ENCODE data around the gene TPGS1.

The TPGS1 gene

DNA sequence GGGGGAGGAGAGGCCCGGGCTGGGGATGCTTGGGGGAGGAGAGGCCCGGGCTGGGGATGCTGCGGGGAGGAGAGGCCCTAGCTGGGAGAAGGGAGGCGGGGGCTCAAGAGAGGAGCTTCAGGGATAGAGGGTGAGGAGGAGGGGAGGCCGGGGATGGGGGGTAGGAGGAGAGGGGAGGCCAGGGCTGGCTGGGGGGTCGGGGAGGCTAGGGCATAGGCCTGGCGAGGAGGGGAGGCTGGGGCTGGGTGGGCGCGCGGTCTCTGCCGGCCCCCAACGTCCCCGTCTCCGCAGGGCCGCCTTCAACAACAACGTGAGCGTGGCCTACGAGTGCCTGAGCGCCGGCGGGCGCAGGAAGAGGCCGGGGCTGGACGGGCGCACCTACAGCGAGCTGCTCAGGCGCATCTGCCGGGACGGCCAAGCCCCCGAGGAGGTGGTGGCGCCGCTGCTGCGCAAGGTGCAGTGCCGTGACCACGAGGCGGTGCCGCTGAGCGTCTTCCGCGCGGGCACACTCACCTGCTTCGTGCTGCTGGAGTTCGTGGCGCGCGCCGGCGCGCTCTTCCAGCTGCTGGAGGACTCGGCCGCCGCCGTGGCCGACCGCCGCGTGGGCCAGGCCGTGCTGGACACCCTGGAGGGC, 11.4 kb downstream of the TPGS1 start:
- DNase-seq (ENCODE audit: low read depth in 2 of 2): peak in 1 of 2 donors; percentile 44

DNA sequence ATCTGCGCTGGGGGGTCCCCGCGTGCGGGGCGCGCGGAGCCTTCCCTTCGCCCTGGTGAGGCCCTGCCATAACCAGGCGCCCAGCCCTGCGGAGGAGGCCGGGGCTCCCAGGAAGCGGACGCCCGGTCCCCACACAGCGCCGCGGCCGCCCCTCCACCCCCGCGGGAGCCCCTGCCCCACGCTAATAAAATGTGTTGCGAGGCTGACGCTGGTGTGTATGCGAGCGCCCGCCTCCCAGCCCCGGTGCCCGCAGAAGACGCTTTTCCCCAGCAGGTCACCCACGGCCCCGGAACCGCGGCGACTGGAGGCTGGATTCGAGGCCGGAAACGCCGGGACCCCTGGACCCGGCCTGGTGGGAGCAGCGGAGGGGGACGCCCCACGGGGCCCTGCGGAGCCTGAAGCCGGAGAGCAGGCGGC, 12.2 kb downstream of the TPGS1 start:
- DNase-seq (ENCODE audit: low read depth in 2 of 2): no peak

- no peak for DNase-seq (ENCODE audit: low read depth in 2 of 2)
Observed at GRCh38 chr19:522726-523125, 15.4 kb downstream of the TPGS1 start.

- DNase-seq (ENCODE audit: low read depth in 2 of 2): no peak
Observed at GRCh38 chr19:524062-524674, 16.9 kb downstream of the TPGS1 start.

GRCh38 chr19:525029-525428, 17.7 kb downstream of the TPGS1 start:
- no peak for DNase-seq (ENCODE audit: low read depth in 2 of 2)

DNA sequence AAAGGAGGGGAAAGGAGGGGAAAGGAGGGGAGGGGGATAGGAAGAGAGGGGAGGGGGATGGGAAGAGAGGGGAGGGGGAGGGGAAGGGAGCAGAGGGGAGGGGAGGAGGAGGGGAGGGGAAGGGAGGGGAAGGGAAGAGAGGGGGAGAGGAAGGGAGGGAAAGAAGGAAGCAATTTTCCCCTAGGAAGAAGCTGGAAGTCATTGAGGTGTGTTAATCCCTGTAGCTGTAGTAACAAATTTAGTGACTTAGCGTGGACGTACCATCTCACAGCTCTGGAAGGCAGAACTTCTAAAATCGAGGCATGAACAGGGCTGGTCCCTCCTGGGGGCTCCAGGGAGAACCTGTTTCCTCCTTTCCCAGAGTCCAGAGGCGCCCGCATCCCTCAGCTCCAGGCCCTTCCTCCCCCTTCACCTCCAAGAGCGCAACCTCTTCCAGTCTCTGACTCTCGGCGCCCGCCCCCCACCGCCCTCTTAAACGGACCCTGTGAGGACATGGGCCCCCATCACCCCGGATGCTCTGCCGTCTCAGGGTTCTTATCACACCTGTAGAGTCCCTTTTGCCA, 18.6 kb downstream of the TPGS1 start:
- DNase-seq (ENCODE audit: low read depth in 2 of 2): no peak

GRCh38 chr19:530134-531008, 23.1 kb downstream of the TPGS1 start:
- no peak for DNase-seq (ENCODE audit: low read depth in 2 of 2)

GRCh38 chr19:531009-531752, 23.9 kb downstream of the TPGS1 start:
- peak; percentile 74 to 75 for DNase-seq (ENCODE audit: low read depth in 2 of 2)

- DNase-seq (ENCODE audit: low read depth in 2 of 2): no peak
Observed at GRCh38 chr19:531753-532560, 24.7 kb downstream of the TPGS1 start, which contains the start of gene CDC34. Gene CDC34, plus strand, starts transcription at chr19:531760. Its CDS starts 172 bp downstream, at chr19:531932.

DNA sequence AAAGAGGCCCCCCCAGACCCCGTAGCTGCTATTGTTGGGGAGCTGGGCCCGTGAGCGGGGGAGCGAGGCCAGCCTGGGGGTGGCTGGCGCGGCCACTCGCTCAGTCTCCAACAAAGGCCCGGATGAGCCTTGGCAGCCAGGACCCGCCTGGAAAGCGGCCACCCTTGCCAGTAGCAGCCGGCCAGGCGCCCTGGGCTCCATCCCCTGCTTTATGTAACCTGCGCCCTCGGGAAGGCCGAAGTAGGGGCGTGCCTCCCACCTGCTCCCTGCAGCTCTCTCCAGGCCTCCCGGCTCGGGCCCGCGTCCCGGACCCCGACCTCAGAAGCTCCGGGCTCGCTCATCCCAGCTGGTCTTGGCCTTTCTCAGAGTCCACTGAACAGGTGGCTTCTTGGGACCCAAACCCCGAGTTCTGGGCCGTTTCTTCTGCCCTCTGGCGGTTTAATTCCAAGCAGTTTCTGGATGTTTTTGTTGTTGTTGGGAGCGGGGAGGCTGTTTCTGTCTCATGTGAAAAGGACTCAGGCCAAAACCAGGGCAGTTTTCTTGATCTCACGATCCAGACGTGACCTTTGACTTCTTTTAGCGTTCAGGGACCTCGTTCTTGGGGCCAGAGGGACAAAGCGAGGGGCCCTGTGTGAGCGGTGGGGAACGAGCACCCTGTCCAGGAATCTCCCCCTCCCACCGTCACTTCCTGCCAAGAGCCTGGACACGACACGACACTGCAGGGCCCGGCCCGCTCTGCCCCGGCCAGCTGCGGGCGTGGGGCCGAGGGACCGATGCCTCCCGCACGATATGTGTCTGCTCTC, 25.5 kb downstream of the TPGS1 start:
- DNase-seq (ENCODE audit: low read depth in 2 of 2): peak in 1 of 2 donors; percentile 24

DNA sequence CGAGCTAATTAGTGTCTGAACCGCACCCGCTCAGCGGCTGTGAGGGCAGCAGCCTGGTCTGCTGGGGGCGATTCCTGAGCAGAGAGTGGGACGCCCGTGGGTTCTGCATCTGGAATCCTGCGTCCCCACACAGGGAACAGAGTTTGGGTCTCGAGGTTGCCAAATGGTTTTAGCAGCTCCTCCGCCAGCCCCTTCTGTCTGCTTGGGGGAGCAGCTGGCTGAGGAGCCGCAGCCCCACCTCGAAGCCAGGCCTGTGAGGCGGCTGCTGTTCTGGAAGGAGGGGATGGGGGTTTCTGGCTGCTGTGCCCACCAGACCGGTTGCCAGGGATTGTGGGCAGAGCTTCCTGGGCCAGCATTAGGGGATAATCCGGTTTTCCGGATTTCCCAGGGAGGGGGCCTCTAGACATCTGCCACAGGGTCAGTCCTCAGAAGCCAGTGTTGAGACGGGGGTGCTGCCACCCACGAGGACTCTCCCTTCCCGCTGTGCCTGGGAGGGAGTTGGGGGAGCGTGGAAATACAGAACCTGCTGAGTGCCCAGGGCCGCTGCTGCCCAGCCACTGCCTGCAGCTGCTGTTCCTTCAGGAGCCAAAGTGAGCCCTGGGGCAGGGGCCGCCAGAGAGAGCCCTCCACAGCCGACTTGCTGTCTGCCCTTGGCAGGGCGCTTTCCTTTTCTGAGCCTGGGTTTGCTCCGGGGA, 26.2 kb downstream of the TPGS1 start:
- no peak for DNase-seq (ENCODE audit: low read depth in 2 of 2)

GRCh38 chr19:534088-534487, 26.8 kb downstream of the TPGS1 start:
- no peak for DNase-seq (ENCODE audit: low read depth in 2 of 2)

- DNase-seq (ENCODE audit: low read depth in 2 of 2): no peak
Observed at GRCh38 chr19:535017-535835, 27.9 kb downstream of the TPGS1 start.

DNA sequence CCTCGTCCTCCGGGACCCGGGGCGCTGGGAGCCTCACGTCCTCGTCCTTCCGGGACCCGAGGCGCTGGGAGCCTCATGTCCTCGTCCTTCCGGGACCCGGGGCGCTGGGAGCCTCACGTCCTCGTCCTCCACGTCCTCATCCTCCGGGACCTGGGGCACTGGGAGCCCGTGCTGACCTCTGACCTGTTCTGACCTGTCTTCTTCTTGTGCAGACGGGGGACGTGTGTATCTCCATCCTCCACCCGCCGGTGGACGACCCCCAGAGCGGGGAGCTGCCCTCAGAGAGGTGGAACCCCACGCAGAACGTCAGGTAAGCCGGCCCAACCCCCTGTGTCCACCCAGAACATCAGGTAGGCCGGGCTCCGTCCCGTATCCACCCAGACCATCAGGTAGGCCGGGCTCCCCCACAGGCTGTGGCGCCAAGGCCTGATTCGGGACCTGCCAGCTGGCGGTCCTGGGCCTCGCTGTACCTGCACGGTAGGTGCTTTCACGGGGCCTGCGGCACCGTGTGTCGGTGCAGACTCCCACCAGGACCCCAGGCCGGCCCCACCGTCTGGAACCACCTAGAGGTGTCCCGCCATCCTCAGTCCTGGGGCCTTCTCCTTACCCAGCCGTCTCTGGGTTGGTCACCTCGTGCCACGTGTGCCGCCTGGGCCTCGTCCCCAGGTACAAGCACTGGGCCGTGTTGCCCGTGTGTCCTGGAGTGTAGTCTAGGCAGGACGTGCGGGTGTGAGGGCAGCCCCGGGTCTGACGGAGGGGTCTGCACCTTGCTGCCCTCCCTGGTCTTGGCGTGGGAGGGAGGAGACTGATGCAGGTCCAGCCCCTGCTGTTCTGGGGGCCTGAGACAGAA, 29.0 kb downstream of the TPGS1 start:
- DNase-seq (ENCODE audit: low read depth in 2 of 2): no peak

GRCh38 chr19:536881-537404, 29.6 kb downstream of the TPGS1 start:
- DNase-seq (ENCODE audit: low read depth in 2 of 2): no peak

DNA sequence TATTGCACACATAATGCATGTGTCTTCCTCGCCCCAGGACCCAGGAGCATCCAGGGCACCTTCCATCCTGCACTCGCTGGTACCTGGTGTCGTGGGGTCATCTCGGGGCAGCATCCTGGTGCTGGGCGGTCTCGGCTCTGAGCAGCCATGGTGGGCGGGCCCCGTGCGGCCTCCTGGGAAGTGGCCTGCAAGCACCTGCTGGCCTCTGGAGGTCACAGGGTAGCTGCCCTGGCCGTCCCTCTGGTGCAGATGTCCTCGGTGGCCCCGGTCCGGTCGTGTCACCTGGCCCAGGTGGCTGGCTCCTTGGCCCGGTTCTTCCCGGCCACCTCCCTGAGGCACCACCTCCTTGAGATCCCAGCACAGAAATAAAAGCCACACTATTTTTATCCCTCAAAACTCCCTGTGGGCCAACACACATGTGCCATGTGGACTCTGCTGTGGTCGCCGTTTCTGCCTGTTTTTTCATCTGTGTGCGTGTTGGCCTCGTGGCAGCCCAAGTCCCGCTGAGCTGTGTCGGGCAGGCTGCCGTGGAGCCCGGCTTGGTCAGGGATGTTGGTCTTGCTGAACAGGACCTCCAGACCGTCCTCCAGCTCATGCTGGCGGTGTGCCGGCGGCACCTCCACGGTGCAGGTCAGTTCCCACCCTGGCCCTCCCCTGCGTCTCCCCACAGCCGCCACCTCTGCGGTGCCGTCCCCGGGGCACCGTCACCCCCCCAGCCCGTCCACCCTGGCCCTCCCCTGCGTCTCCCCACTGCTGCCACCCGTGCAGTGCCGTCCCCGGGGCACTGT, 31.5 kb downstream of the TPGS1 start:
- DNase-seq (ENCODE audit: low read depth in 2 of 2): no peak

Data from activated CD4-positive, alpha-beta T cell treated with anti-CD3 and anti-CD28 coated beads for 24 hours (primary cell).